ENCODE data around the gene KCTD2.

GRCh38 chr17:75084039-75084660 is 37.1 kb downstream of the KCTD2 start:
- TF ChIP-seq YY1 (IDR thresholded peaks at IDR 0.05; ENCODE audit: insufficient read depth, insufficient replicate concordance, low read depth, low read length) (no peak), EED (CRISPR knock-in tag; IDR thresholded peaks at IDR 0.05) (0 out of 2 replicates have a peak, but pooled peaks have one; percentile 11)

Data from HepG2 (cell line).